ENCODE results near the gene IL1F10.

IL1F10 gene

GRCh38 chr2:113098041-113098440, 30.3 kb downstream of the IL1F10 start:
- no peak for DNase-seq (ENCODE audit: low read depth)
- TF ChIP-seq CTCF (conservative IDR thresholded peaks at IDR 0.05; ENCODE audit: low read length) = no peak
- no peak overlapping the region for H3K4me3 ChIP-seq (ENCODE audit: low read length)

GRCh38 chr2:113098532-113098931, 30.8 kb downstream of the IL1F10 start:
- no peak overlapping the region for H3K4me3 ChIP-seq (ENCODE audit: low read length)
- no peak for DNase-seq (ENCODE audit: low read depth)
- TF ChIP-seq CTCF (conservative IDR thresholded peaks at IDR 0.05; ENCODE audit: low read length) = no peak

- no peak for TF ChIP-seq CTCF (conservative IDR thresholded peaks at IDR 0.05; ENCODE audit: low read length)
- no peak overlapping the region for H3K4me3 ChIP-seq (ENCODE audit: low read length)
- no peak for DNase-seq (ENCODE audit: low read depth)
Observed at GRCh38 chr2:113102133-113102532, 34.4 kb downstream of the IL1F10 start.

GRCh38 chr2:113103277-113103676, 35.5 kb downstream of the IL1F10 start:
- TF ChIP-seq CTCF (conservative IDR thresholded peaks at IDR 0.05; ENCODE audit: low read length) = no peak

GRCh38 chr2:113104054-113104611, 36.4 kb downstream of the IL1F10 start:
- no peak for TF ChIP-seq CTCF (conservative IDR thresholded peaks at IDR 0.05; ENCODE audit: low read length)
- H3K4me3 ChIP-seq (ENCODE audit: low read length) = no peak overlapping the region
- peak; percentile 15 for DNase-seq (ENCODE audit: low read depth)

More at GRCh38 chr2:113103277-113103676, 35.5 kb downstream of the IL1F10 start:
- H3K4me3 ChIP-seq (ENCODE audit: low read length) = no peak overlapping the region
- no peak for DNase-seq (ENCODE audit: low read depth)

- peak; percentile 27 for DNase-seq (ENCODE audit: low read depth)
- no peak overlapping the region for H3K4me3 ChIP-seq (ENCODE audit: low read length)
- no peak for TF ChIP-seq CTCF (conservative IDR thresholded peaks at IDR 0.05; ENCODE audit: low read length)
Observed at GRCh38 chr2:113105047-113105785, 37.4 kb downstream of the IL1F10 start.

- H3K4me3 ChIP-seq (ENCODE audit: low read length) = no peak overlapping the region
- no peak for TF ChIP-seq CTCF (conservative IDR thresholded peaks at IDR 0.05; ENCODE audit: low read length)
- DNase-seq (ENCODE audit: low read depth) = no peak
Observed at GRCh38 chr2:113111121-113111520, 43.4 kb downstream of the IL1F10 start.

Data from AG10803 (cell line).